ENCODE results near the gene FPR2. TPM values are rescaled to one million over a fixed set of nuclear protein-coding genes. Genes with fewer than 3 reads are reported as not detected.

FPR2 gene
- total and polyA plus RNA-seq, 2 donors (not counting 3 experiments of a cell fraction or from before 2014, with no cell fraction given) = not detected

- H3K4me3 ChIP-seq (replicated peaks in 1 of 3; ENCODE audit: insufficient read depth in 1 of 3, low read depth in 1 of 3, low read length in 3 of 3) = no peak within 1 kb of the TSS
- FAIRE-seq = no peak
- no peak within 1 kb of the TSS for H3K27ac ChIP-seq (ENCODE audit: insufficient read depth, low read depth, low read length)
- no TSS peak for BruUV-seq (replicated peaks)
- dilution Hi-C loops (cut with MboI; ENCODE audit: extremely low pct_ligation_motif_present, low sequenced_read_pairs) (no loop called here), intact Hi-C loops (cut with micrococcal nuclease) (no loop called here)
- no peak for TF ChIP-seq GATA2 (IDR thresholded peaks at IDR 0.05; ENCODE audit: insufficient read depth, insufficient read length, low read depth, low read length)
- TF ChIP-seq CTCF (IDR thresholded peaks at IDR 0.05; ENCODE audit: extremely low read depth in 1 of 2, insufficient read depth in 1 of 2, low read depth in 1 of 2, low read length in 2 of 2) = no peak
- TF ChIP-seq MYC (IDR thresholded peaks at IDR 0.05; ENCODE audit: low read depth, low read length) = no peak
- TF ChIP-seq FOS (IDR thresholded peaks at IDR 0.05; ENCODE audit: borderline replicate concordance, insufficient read depth, low read length) = no peak
- TF ChIP-seq JUN (IDR thresholded peaks at IDR 0.05; ENCODE audit: borderline replicate concordance, insufficient read depth, insufficient read length, low read depth) = no peak
- TF ChIP-seq POLR2AphosphoS5 (IDR thresholded peaks at IDR 0.05; ENCODE audit: insufficient read depth, low read depth, low read length) = no peak
- TF ChIP-seq EZH2 (IDR thresholded peaks at IDR 0.05; ENCODE audit: borderline replicate concordance, low read depth, low read length, severe bottlenecking) = no peak
- TF ChIP-seq POLR2A (IDR thresholded peaks at IDR 0.05; ENCODE audit: low read depth, low read length) = no peak
- TF ChIP-seq MAX (IDR thresholded peaks at IDR 0.05; ENCODE audit: insufficient read depth, insufficient read length) = no peak
- ChIA-PET CTCF (no interaction called here), POLR2A (no interaction called here)
- no peaks in the 10 kb centered on the region for H3K9me3 ChIP-seq (replicated peaks; ENCODE audit: control insufficient read depth, insufficient read depth, low read length)
- no peaks in the 10 kb centered on the region for H3K79me2 ChIP-seq (ENCODE audit: control insufficient read depth, insufficient read depth, low read length)
- H3K4me1 ChIP-seq (ENCODE audit: control insufficient read depth, extremely low read depth, insufficient read depth, low read length) = no peaks in the 10 kb centered on the region
- H4K20me1 ChIP-seq (replicated peaks; ENCODE audit: control insufficient read depth, extremely low read depth, insufficient read depth, low read length) = no peaks in the 10 kb centered on the region
- no peaks in the 10 kb centered on the region for H3K36me3 ChIP-seq (ENCODE audit: control insufficient read depth in 2 of 2, extremely low read depth in 1 of 2, insufficient read depth in 2 of 2, low read length in 2 of 2)
- H3K4me2 ChIP-seq (ENCODE audit: insufficient read depth, low read length) = no peak within 1 kb of the TSS
- no peak within 1 kb of the TSS for H2AFZ ChIP-seq (ENCODE audit: low read depth, low read length)
- DNase-seq (ENCODE audit: low read depth, low spot score) = no peak
- H3K9me1 ChIP-seq (replicated peaks; ENCODE audit: control insufficient read depth, extremely low read depth, insufficient read depth, low read length) = no peaks in the 10 kb centered on the region
- H3K9ac ChIP-seq (replicated peaks; ENCODE audit: extremely low read depth, insufficient read depth, low read length) = no peak within 1 kb of the TSS
- H3K27me3 ChIP-seq (ENCODE audit: control insufficient read depth in 2 of 2, insufficient read depth in 2 of 2, low read length in 2 of 2) = no peaks in the 10 kb centered on the region
Observed at GRCh38 chr19:51794885-51795490, 34.0 kb downstream of the FPR2 start, which contains the start of gene FPR3. FPR3 (plus strand) TSS chr19:51795157; CDS start chr19:51823749, 28,592 bp downstream.

Data from endothelial cell of umbilical vein (primary cell).